Stimulated activated CD8-positive, alpha-beta memory T cell treated with anti-CD3 and anti-CD28 coated beads, Interleukin-4, amount 100 ng/mL, for 1 hour (primary cell): ENCODE measurements around the gene PBOV1.
"Not testable (repeated sequence)": the region's sequence is repeated elsewhere in the genome, so short reads cannot be mapped to it uniquely, and the experiment has no call there.

ENCODE experiments used
- DNase-seq, 2 donors: peaks; one replicate each; pipeline ENCODE4 v3.0.0-alpha.2; 2020; ENCODE audit warnings: low read depth in 2 of 2, low spot score in 1 of 2

Gene PBOV1

GRCh38 chr6:138238368-138238767 is 20.1 kb upstream of the PBOV1 start:
- no peak for DNase-seq

- no peak for DNase-seq
Measured at GRCh38 chr6:138237463-138237862, 19.2 kb upstream of the PBOV1 start.

- DNase-seq, result no peak
Measured at GRCh38 chr6:138235693-138236092, 17.4 kb upstream of the PBOV1 start.

GRCh38 chr6:138235205-138235604 is 16.9 kb upstream of the PBOV1 start:
- no peak for DNase-seq

GRCh38 chr6:138234363-138234762 is 16.1 kb upstream of the PBOV1 start:
- no peak for DNase-seq

GRCh38 chr6:138231381-138231886 is 13.1 kb upstream of the PBOV1 start:
- DNase-seq, result no peak

GRCh38 chr6:138230759-138231380 is 12.6 kb upstream of the PBOV1 start:
- no peak for DNase-seq

- no peak for DNase-seq
Measured at GRCh38 chr6:138230221-138230620, 11.9 kb upstream of the PBOV1 start.

- DNase-seq, result no peak
Measured at GRCh38 chr6:138229663-138230179, 11.4 kb upstream of the PBOV1 start.

- DNase-seq, result no peak
Measured at GRCh38 chr6:138229072-138229471, 10.8 kb upstream of the PBOV1 start.

GRCh38 chr6:138227316-138227781 is 9.1 kb upstream of the PBOV1 start:
- DNase-seq, result no peak

GRCh38 chr6:138226700-138227315 is 8.5 kb upstream of the PBOV1 start:
- DNase-seq, result no peak

GRCh38 chr6:138225953-138226352 is 7.7 kb upstream of the PBOV1 start:
- DNase-seq, result no peak

GRCh38 chr6:138222901-138223546 is 4.7 kb upstream of the PBOV1 start:
- no peak for DNase-seq

- DNase-seq, result no peak
Measured at GRCh38 chr6:138219901-138220300, 1.6 kb upstream of the PBOV1 start.

- no peak for DNase-seq
Measured at GRCh38 chr6:138219398-138219797, 1.1 kb upstream of the PBOV1 start.

- DNase-seq, result no peak
Measured at GRCh38 chr6:138215093-138215782, 3.1 kb downstream of the PBOV1 start.

- DNase-seq, result not testable (repeated sequence)
Measured at GRCh38 chr6:138212530-138212929, 5.8 kb downstream of the PBOV1 start.

- DNase-seq, result no peak
Measured at GRCh38 chr6:138211601-138212000, 6.7 kb downstream of the PBOV1 start.

- no peak for DNase-seq
Measured at GRCh38 chr6:138211048-138211581, 7.2 kb downstream of the PBOV1 start.

- no peak for DNase-seq
Measured at GRCh38 chr6:138206862-138207261, 11.4 kb downstream of the PBOV1 start.
